T-helper 1 cell treated with Interleukin-12 subunit alpha and Interleukin-12 subunit beta and Interleukin-4 antibody, amounts not matched to agents 30 μg/mL and 1 μg/mL, for 36 hours (primary cell): ENCODE results near the gene SPDYC.

ENCODE experiments used
- H3K27ac Mint-ChIP-seq: one replicate; pipeline ENCODE4 v1.8.0; 2021; ENCODE audit warnings: mild to moderate bottlenecking, mixed read lengths
- H3K27me3 Mint-ChIP-seq: one replicate; pipeline ENCODE4 v1.8.0; 2021; ENCODE audit warnings: low read depth, mixed read lengths
- H3K36me3 Mint-ChIP-seq: one replicate; pipeline ENCODE4 v1.8.0; 2021; ENCODE audit warnings: low read depth, mixed read lengths
- H3K4me1 Mint-ChIP-seq: one replicate; pipeline ENCODE4 v1.8.0; 2021; ENCODE audit warnings: low read depth, mixed read lengths
- H3K4me3 Mint-ChIP-seq: one replicate; pipeline ENCODE4 v1.8.0; 2021; ENCODE audit warnings: mild to moderate bottlenecking, moderate library complexity, mixed read lengths
- H3K9me3 Mint-ChIP-seq: one replicate; pipeline ENCODE4 v1.8.0; 2021; ENCODE audit warnings: mixed read lengths

SPDYC gene

DNA sequence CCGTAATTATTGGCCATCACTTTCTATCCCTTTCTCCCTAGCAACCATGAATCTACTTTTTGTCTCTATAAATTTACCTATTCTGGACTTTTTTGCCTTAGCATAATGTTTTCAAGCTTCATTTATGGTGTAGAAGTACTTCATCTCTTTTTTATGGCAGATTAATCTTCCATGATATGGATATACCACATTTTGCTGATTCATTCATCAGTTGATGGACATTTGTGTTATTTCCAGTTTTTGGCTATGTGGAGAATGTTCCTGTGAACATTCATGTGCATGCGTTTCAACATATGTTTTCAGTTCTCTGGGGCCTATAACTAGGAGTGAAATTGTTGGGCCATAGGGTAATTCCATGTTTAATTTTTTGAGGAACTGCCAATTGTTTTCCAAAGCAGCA, 24.5 kb downstream of the SPDYC start:
- Mint-ChIP-seq H3K27me3 (no peaks in the 10 kb centered on the region), H3K36me3 (peaks cover 32% of the 10 kb centered on the region), H3K4me3 (no peak overlapping the region), H3K27ac (no peak overlapping the region), H3K9me3 (no peaks in the 10 kb centered on the region), H3K4me1 (peaks cover 7% of the 10 kb centered on the region)

DNA sequence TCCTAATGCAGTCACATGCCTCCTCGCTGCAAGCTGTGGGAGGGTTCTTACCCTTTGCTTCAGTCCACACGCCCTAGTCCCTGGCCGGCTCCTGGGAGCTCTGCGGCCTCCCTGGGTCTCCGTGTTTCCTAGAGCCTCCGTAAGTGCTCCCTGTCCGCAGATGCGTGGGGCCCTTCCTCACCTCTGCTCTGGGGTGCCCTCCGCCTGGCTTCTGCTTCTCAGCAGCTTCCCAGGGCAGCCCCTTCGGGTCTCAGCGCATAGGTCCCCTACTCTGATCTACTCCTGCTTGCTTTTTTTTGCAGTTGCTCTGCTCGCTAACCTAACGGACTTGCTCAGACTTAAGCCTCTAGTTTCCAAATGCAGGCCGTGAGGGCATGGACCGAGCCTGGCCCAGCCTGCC, 34.1 kb downstream of the SPDYC start:
- Mint-ChIP-seq H3K27ac (no peak overlapping the region), H3K27me3 (no peaks in the 10 kb centered on the region), H3K4me3 (no peak overlapping the region), H3K4me1 (peaks cover 3% of the 10 kb centered on the region), H3K36me3 (peaks cover 28% of the 10 kb centered on the region), H3K9me3 (no peaks in the 10 kb centered on the region)

DNA sequence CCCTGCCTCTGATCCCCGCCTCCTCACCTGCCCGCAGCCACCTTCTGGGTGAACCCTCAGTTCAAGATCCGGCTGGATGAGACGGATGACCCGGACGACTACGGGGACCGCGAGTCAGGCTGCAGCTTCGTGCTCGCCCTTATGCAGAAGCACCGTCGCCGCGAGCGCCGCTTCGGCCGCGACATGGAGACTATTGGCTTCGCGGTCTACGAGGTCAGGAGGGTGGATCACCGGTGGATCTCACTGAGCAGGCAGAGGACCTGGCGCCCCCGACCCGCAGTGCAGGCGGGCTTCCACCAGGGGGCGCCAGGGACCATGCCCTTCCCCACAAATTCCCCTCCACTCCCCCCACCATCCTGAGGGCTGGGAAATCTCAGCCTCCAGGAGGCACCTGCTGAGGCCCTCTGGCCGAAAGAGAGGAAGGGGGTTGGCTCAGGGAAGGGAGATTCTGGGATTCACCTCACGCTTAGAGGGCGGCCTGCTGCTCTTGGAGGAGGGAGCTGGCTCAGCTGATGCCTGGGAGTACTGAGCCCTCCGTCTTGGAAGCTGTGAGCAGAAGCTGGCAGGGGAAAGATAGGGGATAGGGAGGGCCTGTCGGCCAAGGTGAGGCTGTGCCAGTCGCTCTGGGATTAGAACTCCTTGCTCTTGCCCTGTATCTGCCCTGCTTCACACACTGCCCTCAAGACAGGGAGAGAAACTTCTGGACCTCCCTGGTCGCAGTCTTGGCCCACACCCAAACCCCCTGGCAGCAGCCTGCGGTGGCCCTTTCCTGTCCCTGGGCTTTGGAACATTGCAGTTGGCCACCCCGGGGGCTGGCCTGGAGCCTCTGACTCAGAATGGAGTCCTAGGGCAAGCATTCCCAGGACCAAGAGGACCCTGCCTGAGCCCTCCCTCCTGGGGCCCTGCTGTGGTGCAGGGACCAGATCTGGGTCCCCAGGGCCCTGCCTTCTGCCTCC, 34.9 kb downstream of the SPDYC start:
- Mint-ChIP-seq H3K27me3 (no peaks in the 10 kb centered on the region), H3K9me3 (no peaks in the 10 kb centered on the region), H3K27ac (no peak overlapping the region), H3K4me3 (no peak overlapping the region), H3K36me3 (peaks cover 28% of the 10 kb centered on the region), H3K4me1 (peaks cover 3% of the 10 kb centered on the region)

DNA sequence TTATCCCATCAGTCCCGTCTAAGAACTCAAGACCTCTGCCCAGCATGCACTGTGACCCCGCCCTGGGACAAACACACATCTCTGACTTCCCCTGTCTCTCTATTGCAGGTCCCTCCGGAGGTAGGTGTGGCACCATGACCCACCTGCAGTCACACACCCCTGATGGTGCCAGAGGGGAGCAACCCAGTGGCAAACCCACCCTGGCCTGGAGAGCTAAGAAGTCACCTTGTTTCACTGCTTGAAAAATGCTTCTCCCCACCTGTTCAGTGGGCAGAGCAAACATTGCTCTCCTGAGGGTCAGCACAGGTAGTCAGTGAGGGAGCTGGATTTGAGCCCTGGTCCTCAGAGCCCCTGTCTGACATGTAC, 35.6 kb downstream of the SPDYC start:
- H3K36me3 Mint-ChIP-seq = peaks cover 28% of the 10 kb centered on the region

DNA sequence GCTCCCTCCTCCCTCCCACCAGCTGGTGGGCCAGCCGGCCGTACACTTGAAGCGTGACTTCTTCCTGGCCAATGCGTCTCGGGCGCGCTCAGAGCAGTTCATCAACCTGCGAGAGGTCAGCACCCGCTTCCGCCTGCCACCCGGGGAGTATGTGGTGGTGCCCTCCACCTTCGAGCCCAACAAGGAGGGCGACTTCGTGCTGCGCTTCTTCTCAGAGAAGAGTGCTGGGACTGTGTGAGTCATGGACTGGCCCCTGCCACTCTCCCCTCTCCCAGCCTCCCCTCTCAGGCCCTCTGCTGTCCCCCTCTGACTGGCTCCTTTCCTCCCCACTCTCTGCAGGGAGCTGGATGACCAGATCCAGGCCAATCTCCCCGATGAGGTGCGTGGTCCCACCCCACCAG, 36.4 kb downstream of the SPDYC start:
- H3K4me3 Mint-ChIP-seq = no peak overlapping the region
- H3K9me3 Mint-ChIP-seq = no peaks in the 10 kb centered on the region
- H3K36me3 Mint-ChIP-seq = peaks cover 28% of the 10 kb centered on the region
- peaks cover 3% of the 10 kb centered on the region for H3K4me1 Mint-ChIP-seq
- no peaks in the 10 kb centered on the region for H3K27me3 Mint-ChIP-seq
- H3K27ac Mint-ChIP-seq = no peak overlapping the region

More for the DNA sequence above, 35.6 kb downstream of the SPDYC start:
- H3K27me3 Mint-ChIP-seq = no peaks in the 10 kb centered on the region
- no peak overlapping the region for H3K27ac Mint-ChIP-seq
- H3K9me3 Mint-ChIP-seq = no peaks in the 10 kb centered on the region
- H3K4me3 Mint-ChIP-seq = no peak overlapping the region
- H3K4me1 Mint-ChIP-seq = peaks cover 3% of the 10 kb centered on the region

DNA sequence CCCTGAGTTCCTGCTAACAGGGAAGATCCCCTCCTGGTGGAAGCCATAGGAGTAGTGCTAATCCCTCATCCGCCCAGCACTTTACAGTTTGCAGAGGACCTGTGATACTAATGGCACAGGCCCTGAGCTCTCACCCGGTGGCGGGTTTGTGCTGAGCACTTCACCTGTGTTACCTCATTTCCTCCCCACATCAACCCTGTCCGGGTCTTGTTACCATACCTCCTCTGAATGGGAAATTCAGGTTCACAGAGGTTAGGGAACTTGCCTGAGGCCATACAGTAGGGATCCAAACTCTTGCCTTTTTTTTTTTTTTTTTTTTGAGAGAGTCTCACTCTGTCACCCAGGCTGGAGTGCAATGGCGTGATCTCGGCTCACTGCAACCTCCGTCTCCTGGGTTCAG, 36.9 kb downstream of the SPDYC start:
- H3K36me3 Mint-ChIP-seq = peaks cover 28% of the 10 kb centered on the region
- no peak overlapping the region for H3K27ac Mint-ChIP-seq

DNA sequence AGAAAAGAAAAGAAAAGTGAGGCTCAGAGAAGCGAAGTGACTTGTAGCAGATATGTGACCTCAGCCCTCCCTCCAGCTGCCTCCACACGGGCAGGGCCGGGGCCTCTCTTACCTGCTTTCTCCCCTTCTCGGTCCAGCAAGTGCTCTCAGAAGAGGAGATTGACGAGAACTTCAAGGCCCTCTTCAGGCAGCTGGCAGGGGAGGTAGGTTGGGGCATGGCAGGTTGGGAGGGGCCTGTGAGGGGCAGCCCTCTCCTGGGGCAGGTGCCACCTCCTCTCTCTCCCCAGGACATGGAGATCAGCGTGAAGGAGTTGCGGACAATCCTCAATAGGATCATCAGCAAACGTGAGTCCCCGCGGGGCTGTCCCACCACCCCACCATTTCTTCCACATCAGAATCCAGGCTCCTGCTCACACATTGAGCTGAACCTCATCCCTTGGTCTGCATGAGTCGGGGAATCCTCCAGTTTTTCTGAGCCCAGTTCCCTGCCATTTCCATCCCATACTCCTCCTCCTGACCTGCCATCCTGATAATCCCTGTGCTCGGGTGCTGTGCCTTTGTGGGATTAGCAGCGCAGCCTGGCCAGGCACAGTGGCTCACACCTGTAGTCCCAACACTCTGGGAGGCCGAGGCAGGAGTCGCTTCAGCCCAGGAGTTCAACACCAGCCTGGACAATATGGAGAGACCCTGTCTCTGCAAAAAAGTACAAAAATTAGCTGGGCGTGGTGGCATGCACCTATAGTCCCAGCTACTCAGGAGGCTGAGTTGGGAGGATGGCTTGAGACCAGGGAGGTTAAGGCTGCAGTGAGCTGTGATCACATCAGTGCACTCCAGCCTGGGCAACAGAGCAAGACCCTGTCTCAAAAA, 38.1 kb downstream of the SPDYC start:
- H3K4me3 Mint-ChIP-seq = no peak overlapping the region

More for the DNA sequence above, 36.9 kb downstream of the SPDYC start:
- Mint-ChIP-seq H3K4me1 (peaks cover 3% of the 10 kb centered on the region), H3K9me3 (no peaks in the 10 kb centered on the region), H3K4me3 (no peak overlapping the region), H3K27me3 (no peaks in the 10 kb centered on the region)

DNA sequence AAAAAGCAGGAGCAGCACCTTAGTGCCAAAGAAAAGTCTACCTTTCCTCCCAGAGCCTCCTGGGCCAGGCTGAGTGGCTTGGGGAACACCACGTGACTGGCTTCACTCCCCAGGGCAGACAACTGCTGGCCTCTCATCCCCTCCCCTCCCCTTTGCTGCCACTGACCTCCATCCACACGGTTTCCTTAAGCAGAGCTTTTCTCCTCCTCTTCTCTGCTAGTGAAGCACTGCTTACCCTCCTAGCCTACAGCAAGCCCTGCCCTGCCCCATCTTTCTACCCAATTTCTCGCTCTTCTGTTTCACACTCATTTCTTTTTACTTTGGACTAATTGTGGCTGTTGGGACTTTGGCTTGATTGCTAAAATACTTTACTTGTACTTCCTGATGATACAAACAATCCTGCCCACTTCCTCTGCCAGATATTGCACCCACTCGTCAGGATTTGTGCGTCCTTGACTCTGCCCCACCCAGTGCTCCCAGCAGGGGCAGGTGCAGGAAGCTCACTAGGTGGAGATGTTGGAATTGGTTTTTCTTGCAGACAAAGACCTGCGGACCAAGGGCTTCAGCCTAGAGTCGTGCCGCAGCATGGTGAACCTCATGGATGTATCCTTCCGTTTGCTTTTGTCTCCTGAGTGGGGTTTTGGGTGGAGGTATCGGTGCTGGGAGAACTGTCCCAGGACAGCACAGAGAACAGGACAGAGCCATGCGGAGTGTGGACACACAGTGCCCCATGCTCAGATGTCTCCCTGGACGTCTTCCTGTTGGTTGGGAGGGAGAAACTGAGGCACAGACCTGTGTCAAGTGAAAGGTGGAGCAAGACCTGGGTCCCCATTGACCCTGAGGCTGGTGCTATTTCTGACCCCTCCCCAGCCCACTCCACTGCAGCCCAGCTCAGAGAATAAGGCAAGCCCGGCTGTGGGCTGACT, 39.0 kb downstream of the SPDYC start:
- H3K4me1 Mint-ChIP-seq = peaks cover 7% of the 10 kb centered on the region
- H3K36me3 Mint-ChIP-seq = peaks cover 31% of the 10 kb centered on the region

More for the DNA sequence above, 38.1 kb downstream of the SPDYC start:
- H3K4me1 Mint-ChIP-seq = peaks cover 3% of the 10 kb centered on the region
- peaks cover 31% of the 10 kb centered on the region for H3K36me3 Mint-ChIP-seq
- no peak overlapping the region for H3K27ac Mint-ChIP-seq
- H3K9me3 Mint-ChIP-seq = no peaks in the 10 kb centered on the region
- no peaks in the 10 kb centered on the region for H3K27me3 Mint-ChIP-seq

DNA sequence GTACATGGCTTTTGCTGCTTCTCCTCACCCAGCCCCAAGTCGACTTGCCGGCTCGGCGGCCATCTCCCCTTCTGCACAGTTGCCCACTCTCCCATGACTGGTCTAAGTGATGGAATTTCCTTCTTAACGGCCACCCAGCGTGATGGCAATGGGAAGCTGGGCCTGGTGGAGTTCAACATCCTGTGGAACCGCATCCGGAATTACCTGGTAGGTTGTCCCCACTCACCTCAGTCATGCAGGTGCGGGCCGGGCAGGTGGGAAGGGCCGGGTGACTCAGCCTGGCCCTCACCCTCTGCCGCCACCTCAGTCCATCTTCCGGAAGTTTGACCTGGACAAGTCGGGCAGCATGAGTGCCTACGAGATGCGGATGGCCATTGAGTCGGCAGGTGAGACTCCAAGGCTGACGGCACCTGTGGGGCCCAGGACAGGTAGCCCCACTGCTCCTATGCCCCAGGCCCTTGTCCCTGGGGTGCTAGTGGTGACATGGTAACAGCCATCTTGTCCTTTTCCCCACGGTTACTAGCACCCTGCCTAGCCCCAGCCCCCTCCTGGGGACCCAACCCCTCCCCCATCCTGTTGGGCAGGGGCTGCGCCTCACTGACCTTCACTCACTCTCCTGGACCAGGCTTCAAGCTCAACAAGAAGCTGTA, 39.8 kb downstream of the SPDYC start:
- Mint-ChIP-seq H3K27me3 (no peaks in the 10 kb centered on the region), H3K4me3 (no peak overlapping the region), H3K9me3 (no peaks in the 10 kb centered on the region), H3K36me3 (peaks cover 27% of the 10 kb centered on the region), H3K27ac (no peak overlapping the region), H3K4me1 (peaks cover 11% of the 10 kb centered on the region)

More for the DNA sequence above, 39.0 kb downstream of the SPDYC start:
- no peaks in the 10 kb centered on the region for H3K9me3 Mint-ChIP-seq
- no peak overlapping the region for H3K27ac Mint-ChIP-seq
- H3K27me3 Mint-ChIP-seq = no peaks in the 10 kb centered on the region
- H3K4me3 Mint-ChIP-seq = no peak overlapping the region

DNA sequence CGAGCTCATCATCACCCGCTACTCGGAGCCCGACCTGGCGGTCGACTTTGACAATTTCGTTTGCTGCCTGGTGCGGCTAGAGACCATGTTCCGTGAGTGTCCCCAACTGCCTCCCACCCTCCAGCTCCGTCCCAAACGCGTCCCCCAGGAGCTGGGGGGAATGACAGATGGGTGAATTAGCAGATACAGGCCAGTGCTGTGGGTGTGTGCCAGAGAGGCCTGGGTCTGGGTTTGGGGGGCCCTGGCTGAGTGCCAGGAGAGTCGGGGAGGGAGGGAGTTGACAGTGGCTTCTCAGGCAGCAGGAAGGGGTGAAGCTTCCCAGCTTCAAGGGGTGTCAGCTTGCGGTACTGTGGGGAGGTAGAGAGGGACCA, 40.3 kb downstream of the SPDYC start:
- Mint-ChIP-seq H3K4me3 (no peak overlapping the region), H3K27me3 (no peaks in the 10 kb centered on the region), H3K4me1 (peaks cover 11% of the 10 kb centered on the region), H3K27ac (no peak overlapping the region), H3K9me3 (no peaks in the 10 kb centered on the region), H3K36me3 (peaks cover 25% of the 10 kb centered on the region)

DNA sequence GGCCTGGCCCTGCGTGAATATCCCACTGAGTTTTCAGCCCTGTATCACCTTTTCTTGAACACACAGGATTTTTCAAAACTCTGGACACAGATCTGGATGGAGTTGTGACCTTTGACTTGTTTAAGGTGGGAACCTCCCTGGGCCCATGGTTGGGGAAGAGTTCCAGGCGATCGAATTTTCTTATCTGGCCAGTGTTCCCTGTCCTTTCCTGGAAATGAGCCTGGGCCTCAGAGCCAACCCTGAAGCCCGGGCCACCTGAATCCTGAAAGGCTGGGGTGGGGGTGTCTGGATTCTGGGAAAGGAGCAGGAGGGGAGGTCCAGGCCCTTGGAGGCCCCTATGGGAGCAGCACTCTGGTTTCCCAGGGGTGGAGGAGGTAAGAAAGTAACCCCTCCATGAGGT, 40.7 kb downstream of the SPDYC start:
- Mint-ChIP-seq H3K9me3 (no peaks in the 10 kb centered on the region), H3K36me3 (peaks cover 24% of the 10 kb centered on the region), H3K4me3 (no peak overlapping the region), H3K27me3 (no peaks in the 10 kb centered on the region), H3K27ac (no peak overlapping the region), H3K4me1 (peaks cover 13% of the 10 kb centered on the region)

DNA sequence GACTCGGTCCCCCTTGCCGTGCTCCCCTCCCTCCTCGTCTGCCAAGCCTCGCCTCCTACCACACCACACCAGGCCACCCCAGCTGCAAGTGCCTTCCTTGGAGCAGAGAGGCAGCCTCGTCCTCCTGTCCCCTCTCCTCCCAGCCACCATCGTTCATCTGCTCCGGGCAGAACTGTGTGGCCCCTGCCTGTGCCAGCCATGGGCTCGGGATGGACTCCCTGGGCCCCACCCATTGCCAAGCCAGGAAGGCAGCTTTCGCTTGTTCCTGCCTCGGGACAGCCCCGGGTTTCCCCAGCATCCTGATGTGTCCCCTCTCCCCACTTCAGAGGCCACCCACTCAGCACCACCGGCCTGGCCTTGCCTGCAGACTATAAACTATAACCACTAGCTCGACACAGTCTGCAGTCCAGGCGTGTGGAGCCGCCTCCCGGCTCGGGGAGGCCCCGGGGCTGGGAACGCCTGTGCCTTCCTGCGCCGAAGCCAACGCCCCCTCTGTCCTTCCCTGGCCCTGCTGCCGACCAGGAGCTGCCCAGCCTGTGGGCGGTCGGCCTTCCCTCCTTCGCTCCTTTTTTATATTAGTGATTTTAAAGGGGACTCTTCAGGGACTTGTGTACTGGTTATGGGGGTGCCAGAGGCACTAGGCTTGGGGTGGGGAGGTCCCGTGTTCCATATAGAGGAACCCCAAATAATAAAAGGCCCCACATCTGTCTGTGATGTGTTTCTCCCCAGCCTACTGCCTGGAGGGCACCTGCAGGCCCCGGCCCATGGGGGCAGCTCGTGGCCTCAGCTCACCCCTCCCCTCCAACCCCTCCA, 41.5 kb downstream of the SPDYC start:
- H3K36me3 Mint-ChIP-seq = peaks cover 23% of the 10 kb centered on the region
- H3K4me1 Mint-ChIP-seq = peaks cover 13% of the 10 kb centered on the region

DNA sequence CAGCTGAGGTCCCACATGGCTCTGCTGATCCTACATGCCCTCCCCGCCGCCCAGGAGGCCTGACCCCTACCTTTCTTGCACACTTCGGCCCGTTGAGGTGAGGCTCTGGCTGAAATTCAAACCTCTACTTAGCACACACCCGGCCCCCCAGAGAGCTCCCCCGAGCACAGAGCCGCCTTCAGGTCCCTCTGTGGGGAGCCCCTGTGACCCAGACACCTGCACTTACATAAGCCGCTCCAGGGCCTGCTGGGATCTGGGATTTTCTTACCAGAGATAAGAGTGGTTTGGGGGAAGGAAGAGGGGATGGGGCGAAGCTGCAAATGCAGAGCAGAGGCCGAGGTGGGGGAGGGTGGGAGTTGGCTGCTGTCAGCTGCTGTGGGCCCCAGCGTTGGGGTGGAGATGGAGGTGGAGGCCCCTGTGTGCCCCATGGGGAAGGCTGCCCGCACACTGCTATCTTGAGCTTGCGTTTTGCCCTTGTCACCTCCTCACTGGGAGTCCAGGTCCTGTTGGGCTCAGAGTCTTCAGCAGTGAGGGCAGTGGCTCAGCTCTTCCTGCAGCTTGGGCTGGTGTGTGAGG, 42.3 kb downstream of the SPDYC start:
- Mint-ChIP-seq H3K4me1 (peaks cover 13% of the 10 kb centered on the region), H3K4me3 (no peak overlapping the region), H3K27me3 (no peaks in the 10 kb centered on the region), H3K36me3 (peaks cover 18% of the 10 kb centered on the region), H3K27ac (no peak overlapping the region), H3K9me3 (no peaks in the 10 kb centered on the region)

More for the DNA sequence above, 41.5 kb downstream of the SPDYC start:
- Mint-ChIP-seq H3K4me3 (no peak overlapping the region), H3K9me3 (no peaks in the 10 kb centered on the region), H3K27ac (no peak overlapping the region), H3K27me3 (no peaks in the 10 kb centered on the region)
